A673 (cell line): ENCODE results near the gene PEX16. TPM values are rescaled to one million over a fixed set of nuclear protein-coding genes. Genes with fewer than 3 reads are reported as not detected.

Experiments used
- BruUV-seq: library from RNA; stranded (reverse); fragments of 400-500 nt; replicated peaks from 2 replicates; lab custom pipeline; 2021; lab: Mats Ljungman, UMichigan
- CTCF ChIA-PET: fragments of 300-600 bp; sonication (Branson Sonifier 250); formaldehyde crosslinking; loops from one replicate; lab custom pipeline; 2022; ENCODE audit warnings: antibody characterized with exemption; lab: Charles Lee
- POLR2A ChIA-PET: fragments of 300-600 bp; sonication (Branson Sonifier 250); formaldehyde crosslinking; loops from one replicate; lab custom pipeline; 2022; ENCODE audit warnings: antibody characterized with exemption; ENCODE audit not compliant: low non-redundant PET; lab: Charles Lee
- DNase-seq: peaks from one replicate; pipeline ENCODE4 v3.0.0-alpha.2; 2015; ENCODE audit warnings: low spot score
- H3K27ac ChIP-seq: fragments of 200-600 bp; sonication (generic); 2 replicates; pipeline ENCODE4 v1.5.1; 2016; ENCODE audit warnings: mixed run types, low read depth, mild to moderate bottlenecking, mixed read lengths, antibody characterized with exemption, low read length; ENCODE audit not compliant: poor library complexity, severe bottlenecking
- H3K27me3 ChIP-seq: fragments of 200-600 bp; sonication (generic); replicated peaks from 2 replicates; pipeline ENCODE4 v1.6.1; 2017; ENCODE audit warnings: mixed run types, low read depth, mild to moderate bottlenecking, mixed read lengths, antibody characterized with exemption, low read length; ENCODE audit not compliant: insufficient read depth, poor library complexity
- H3K36me3 ChIP-seq: fragments of 200-600 bp; sonication (generic); 2 replicates; pipeline ENCODE4 v1.6.1; 2016; ENCODE audit warnings: mixed run types, mild to moderate bottlenecking, mixed read lengths, antibody characterized with exemption, low read length; ENCODE audit not compliant: insufficient read depth, poor library complexity, severe bottlenecking
- H3K4me1 ChIP-seq: fragments of 200-600 bp; sonication (generic); 2 replicates; pipeline ENCODE4 v1.6.1; 2017; ENCODE audit warnings: mixed run types, mild to moderate bottlenecking, mixed read lengths, antibody characterized with exemption, low read length; ENCODE audit not compliant: insufficient read depth, poor library complexity, severe bottlenecking
- H3K4me3 ChIP-seq: fragments of 200-600 bp; sonication (generic); 2 replicates; pipeline ENCODE4 v1.5.1; 2016; ENCODE audit warnings: low read depth, mixed run types, mild to moderate bottlenecking, mixed read lengths, low read length; ENCODE audit not compliant: poor library complexity, severe bottlenecking
- H3K9me3 ChIP-seq: fragments of 200-600 bp; sonication (generic); 2 replicates; pipeline ENCODE4 v1.6.1; 2016; ENCODE audit warnings: mixed run types, low read depth, mild to moderate bottlenecking, mixed read lengths, antibody characterized with exemption, low read length; ENCODE audit not compliant: poor library complexity, severe bottlenecking
- CTCF ChIP-seq: fragments of 300-800, 200-600 bp; sonication (generic); conservative IDR thresholded peaks from 2 replicates; pipeline ENCODE4 v1.5.1; 2017; ENCODE audit warnings: low read depth, mild to moderate bottlenecking, antibody characterized with exemption, low read length, moderate library complexity, mixed read lengths
- EZH2 ChIP-seq: fragments of 200-600 bp; sonication (generic); IDR thresholded peaks from 2 replicates; pipeline ENCODE4 v1.6.1; 2017; ENCODE audit warnings: borderline replicate concordance, low read depth, mild to moderate bottlenecking, mixed read lengths, antibody characterized with exemption, low read length; ENCODE audit not compliant: poor library complexity, severe bottlenecking
- intact Hi-C: fragments of 100-400 bp; cut with micrococcal nuclease; formaldehyde crosslinking; loops from one replicate; pipeline ENCODE4 v1.10.0; 2022; ENCODE audit not compliant: unreplicated experiment
- total RNA-seq: library from RNA; stranded (reverse); gene quantifications from 2 replicates; pipeline ENCODE4 v1.2.3, GENCODE V29; 2021

The PEX16 gene
- total RNA-seq, 1 experiment from 2014 or later: 64.1 TPM

GRCh38 chr11:45918962-45919675, 1.4 kb upstream of the PEX16 start:
- Histone ChIP-seq H3K36me3 (peaks cover 9% of the 10 kb centered on the region), H3K27me3 (no peaks in the 10 kb centered on the region), H3K9me3 (no peaks in the 10 kb centered on the region), H3K4me1 (peaks cover 15% of the 10 kb centered on the region), H3K4me3 (peak overlapping the region; percentile 71), H3K27ac (no peak overlapping the region)
- no TSS peak for BruUV-seq
- TF ChIP-seq CTCF: no peak
- no peak for TF ChIP-seq EZH2
- no peak for DNase-seq
- POLR2A ChIA-PET: no interaction called here
- intact Hi-C loops: loop anchor here (2.0 to 5.0 kb wide), 3 partner anchors 38 to 203 kb away; partner anchors contain the start of genes CRY2 and PHF21A
- CTCF ChIA-PET: interaction anchor here (0.6 kb wide), 1 partner anchor 382 kb away, joined by 4 read pairs; no protein-coding TSS in a partner anchor

- ChIA-PET CTCF (interaction anchor here (0.6 to 1.1 kb wide), 3 partner anchors 46 to 382 kb away, joined by 4 to 5 read pairs (median 4); no protein-coding TSS in a partner anchor), POLR2A (interaction anchor here (0.7 kb wide), 1 partner anchor 1837 kb away, joined by 3 read pairs; no protein-coding TSS in a partner anchor)
- Histone ChIP-seq H3K36me3 (peaks cover 15% of the 10 kb centered on the region), H3K4me1 (peaks cover 15% of the 10 kb centered on the region), H3K27me3 (no peaks in the 10 kb centered on the region), H3K9me3 (no peaks in the 10 kb centered on the region), H3K27ac (peak overlapping the region; percentile 87), H3K4me3 (peak overlapping the region; percentile 71)
- BruUV-seq: TSS peak; percentile 59
- no peak for TF ChIP-seq EZH2
- no peak for TF ChIP-seq CTCF
- peak; percentile 95 for DNase-seq
- intact Hi-C loops: loop anchor here (2.0 to 5.0 kb wide), 3 partner anchors 38 to 204 kb away; partner anchors contain the start of genes CRY2 and PHF21A
These were observed 759 bp upstream of the PEX16 start for GRCh38 chr11:45918331-45918941.

DNA sequence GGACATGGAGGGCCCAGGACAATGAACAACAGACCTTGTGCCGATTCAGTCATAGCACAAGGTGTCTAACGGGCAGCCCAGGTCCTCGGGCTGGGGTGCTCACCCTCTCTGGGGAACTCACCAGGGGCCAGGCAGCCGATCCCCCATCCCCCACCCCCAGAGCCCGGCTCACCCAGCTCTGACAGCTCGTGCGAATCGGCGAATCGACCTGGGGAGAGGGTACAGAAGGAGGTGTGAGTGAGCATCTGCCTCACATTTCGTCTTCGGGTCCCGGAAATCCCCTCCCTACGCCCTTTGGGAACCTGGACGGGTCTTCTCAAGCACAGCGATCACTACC, 423 bp downstream of the PEX16 start:
- H3K4me3 ChIP-seq: peak overlapping the region; percentile 71
- no peak for DNase-seq
- no peaks in the 10 kb centered on the region for H3K9me3 ChIP-seq
- peaks cover 20% of the 10 kb centered on the region for H3K36me3 ChIP-seq
- intact Hi-C loops: loop anchor here (2.0 to 5.0 kb wide), 3 partner anchors 44 to 205 kb away; partner anchors contain the start of genes CRY2 and PHF21A
- ChIA-PET CTCF (interaction anchor here (1.0 kb wide), 1 partner anchor 89 kb away, joined by 5 read pairs; no protein-coding TSS in a partner anchor), POLR2A (interaction anchor here (0.6 to 0.8 kb wide), 2 partner anchors 326 to 1617 kb away, joined by 3 read pairs; no protein-coding TSS in a partner anchor)
- TF ChIP-seq CTCF (no peak), EZH2 (no peak)
- H3K4me1 ChIP-seq: peaks cover 8% of the 10 kb centered on the region
- no peaks in the 10 kb centered on the region for H3K27me3 ChIP-seq
- peak overlapping the region; percentile 87 for H3K27ac ChIP-seq
- BruUV-seq: TSS peak; percentile 39
